Measurements from ENCODE around the gene ACY1. TPM values are rescaled to one million over a fixed set of nuclear protein-coding genes. Genes with fewer than 3 reads are reported as not detected.
A peak's percentile ranks its signal among the peaks of the same experiment; 100 is the strongest.

The ACY1 gene
- total RNA-seq, 4 donors from 2014 or later = 20.2 to 42.7 (median 33.6) TPM

DNA sequence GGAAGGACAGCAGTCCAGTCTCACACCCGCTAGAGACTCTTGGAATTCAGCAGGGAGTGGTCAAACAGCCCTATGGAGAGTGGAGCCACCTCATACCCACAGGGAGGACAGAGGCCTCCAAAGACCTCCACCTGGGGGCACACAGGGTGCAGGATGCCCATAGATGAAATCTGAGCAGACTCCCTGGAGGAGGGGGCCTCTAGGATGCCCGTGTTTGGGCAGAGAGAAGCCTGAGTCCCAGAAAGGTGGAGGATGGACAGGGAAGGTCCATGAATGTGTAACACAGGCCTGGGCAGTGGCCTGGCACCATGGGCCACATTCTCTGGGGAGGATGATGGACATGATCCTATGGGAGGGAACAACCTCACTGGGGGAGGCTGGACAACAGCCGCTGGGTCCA, 51.3 kb downstream of the ACY1 start:
- no peaks in the 10 kb centered on the region for H3K27me3 ChIP-seq
- intact Hi-C loops (cut with DNase I) = no loop called here
- H3K9me3 ChIP-seq = no peaks in the 10 kb centered on the region
- DNase-seq = no peak
- no peak overlapping the region for H3K4me3 ChIP-seq
- no peak overlapping the region for H3K27ac ChIP-seq
- H3K4me1 ChIP-seq = peaks cover 18 to 76% (median 51%) of the 10 kb centered on the region in 3 donors
- H3K36me3 ChIP-seq = no peaks in the 10 kb centered on the region
- 88 to 92% methylated on average over 2 of the region's 3 CpGs for WGBS, 2 donors
- TF ChIP-seq, protein P1, sequence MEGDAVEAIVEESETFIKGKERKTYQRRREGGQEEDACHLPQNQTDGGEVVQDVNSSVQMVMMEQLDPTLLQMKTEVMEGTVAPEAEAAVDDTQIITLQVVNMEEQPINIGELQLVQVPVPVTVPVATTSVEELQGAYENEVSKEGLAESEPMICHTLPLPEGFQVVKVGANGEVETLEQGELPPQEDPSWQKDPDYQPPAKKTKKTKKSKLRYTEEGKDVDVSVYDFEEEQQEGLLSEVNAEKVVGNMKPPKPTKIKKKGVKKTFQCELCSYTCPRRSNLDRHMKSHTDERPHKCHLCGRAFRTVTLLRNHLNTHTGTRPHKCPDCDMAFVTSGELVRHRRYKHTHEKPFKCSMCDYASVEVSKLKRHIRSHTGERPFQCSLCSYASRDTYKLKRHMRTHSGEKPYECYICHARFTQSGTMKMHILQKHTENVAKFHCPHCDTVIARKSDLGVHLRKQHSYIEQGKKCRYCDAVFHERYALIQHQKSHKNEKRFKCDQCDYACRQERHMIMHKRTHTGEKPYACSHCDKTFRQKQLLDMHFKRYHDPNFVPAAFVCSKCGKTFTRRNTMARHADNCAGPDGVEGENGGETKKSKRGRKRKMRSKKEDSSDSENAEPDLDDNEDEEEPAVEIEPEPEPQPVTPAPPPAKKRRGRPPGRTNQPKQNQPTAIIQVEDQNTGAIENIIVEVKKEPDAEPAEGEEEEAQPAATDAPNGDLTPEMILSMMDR (IDR thresholded peaks at IDR 0.05) = no peak
- no peak for TF ChIP-seq POLR2A (IDR thresholded peaks at IDR 0.05)

DNA sequence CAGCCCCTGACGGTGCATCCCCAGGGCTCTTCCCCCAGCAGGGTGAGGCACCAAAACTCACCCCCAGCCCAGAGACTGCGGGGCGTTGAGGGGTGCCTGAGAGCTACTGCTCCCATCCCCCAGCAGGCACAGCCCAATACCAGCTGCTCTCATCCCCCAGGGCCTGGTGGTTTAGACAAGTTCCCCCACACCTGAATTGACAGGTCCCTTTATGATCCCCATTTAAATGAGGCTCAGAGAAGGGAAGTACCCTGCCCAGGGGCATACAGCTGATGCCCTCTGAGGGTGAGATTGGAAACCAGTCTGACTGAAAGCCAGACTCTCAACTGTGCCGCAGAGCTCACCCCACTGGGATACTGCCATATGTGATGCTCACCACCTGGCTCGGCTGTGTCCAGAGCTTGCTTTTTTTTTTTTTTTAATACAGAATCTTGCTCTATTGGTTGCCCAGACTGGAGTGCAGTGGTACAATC, 52.9 kb downstream of the ACY1 start:
- no peaks in the 10 kb centered on the region for H3K27me3 ChIP-seq
- no peaks in the 10 kb centered on the region for H3K9me3 ChIP-seq
- no peak overlapping the region for H3K27ac ChIP-seq
- peaks cover 20 to 76% (median 45%) of the 10 kb centered on the region in 3 donors for H3K4me1 ChIP-seq
- intact Hi-C loops (cut with DNase I) = no loop called here
- TF ChIP-seq, protein P1 (IDR thresholded peaks at IDR 0.05) = no peak
- TF ChIP-seq POLR2A (IDR thresholded peaks at IDR 0.05) = no peak
- no peaks in the 10 kb centered on the region for H3K36me3 ChIP-seq
- H3K4me3 ChIP-seq = no peak overlapping the region
- DNase-seq = no peak
- 39 to 53% methylated on average over 2 of the region's 5 CpGs for WGBS, 2 donors

DNA sequence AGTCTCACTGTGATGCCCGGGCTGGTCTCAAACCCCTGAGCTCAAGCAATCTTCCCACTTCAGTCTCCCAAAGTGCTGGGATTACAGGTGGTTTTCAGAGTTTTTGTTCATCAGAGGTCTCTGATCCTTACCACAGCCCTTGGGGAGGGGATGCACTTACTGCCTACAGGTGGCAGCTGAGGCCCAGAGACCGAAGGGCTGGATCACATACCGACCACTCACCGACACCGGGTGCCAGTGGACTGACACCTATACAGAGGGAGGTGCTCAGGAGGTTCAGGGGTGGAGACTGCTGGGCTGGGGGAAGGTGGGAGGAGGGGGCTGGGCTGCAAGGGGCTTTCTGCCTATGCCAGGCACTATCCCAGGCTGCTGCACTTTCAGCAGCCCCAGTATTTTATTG, 53.5 kb downstream of the ACY1 start:
- intact Hi-C loops (cut with DNase I) = no loop called here
- peaks cover 20 to 72% (median 45%) of the 10 kb centered on the region in 3 donors for H3K4me1 ChIP-seq
- TF ChIP-seq, protein P1 (IDR thresholded peaks at IDR 0.05) = no peak
- no peak for TF ChIP-seq POLR2A (IDR thresholded peaks at IDR 0.05)
- H3K27me3 ChIP-seq = no peaks in the 10 kb centered on the region
- 41 to 67% methylated on average over 3 to 5 of the region's 5 CpGs for WGBS, 2 donors
- no peaks in the 10 kb centered on the region for H3K9me3 ChIP-seq
- no peaks in the 10 kb centered on the region for H3K36me3 ChIP-seq
- H3K4me3 ChIP-seq = no peak overlapping the region
- H3K27ac ChIP-seq = no peak overlapping the region
- no peak for DNase-seq

DNA sequence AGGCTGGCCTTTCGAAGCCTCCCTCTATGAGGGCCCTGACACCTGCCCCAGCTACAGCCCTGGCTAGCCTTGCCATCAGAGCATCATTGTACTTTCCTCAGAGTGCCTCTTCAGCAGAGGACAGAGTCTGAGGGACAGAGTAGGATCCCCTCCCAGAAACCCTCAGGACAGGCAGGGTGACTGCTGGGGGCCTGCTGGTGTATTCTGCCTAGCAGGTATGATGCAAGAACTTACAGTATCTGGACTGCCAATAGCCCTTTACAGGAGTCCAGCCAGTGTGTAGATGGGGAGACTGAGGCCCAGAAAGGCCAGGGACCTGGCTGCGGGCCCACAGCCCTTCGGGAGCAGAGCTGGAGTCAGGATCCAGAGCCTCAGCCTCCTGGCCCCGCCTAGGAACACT, 54.0 kb downstream of the ACY1 start:
- no peaks in the 10 kb centered on the region for H3K9me3 ChIP-seq
- H3K27me3 ChIP-seq = no peaks in the 10 kb centered on the region
- peaks cover 20 to 69% (median 45%) of the 10 kb centered on the region in 3 donors for H3K4me1 ChIP-seq
- intact Hi-C loops (cut with DNase I) = no loop called here
- no peaks in the 10 kb centered on the region for H3K36me3 ChIP-seq
- no peak overlapping the region for H3K27ac ChIP-seq
- TF ChIP-seq POLR2A (IDR thresholded peaks at IDR 0.05) = no peak
- TF ChIP-seq, protein P1 (IDR thresholded peaks at IDR 0.05) = no peak
- H3K4me3 ChIP-seq = no peak overlapping the region
- no peak for DNase-seq
- 80 to 100% methylated on average over 1 of the region's 4 CpGs for WGBS, 2 donors

DNA sequence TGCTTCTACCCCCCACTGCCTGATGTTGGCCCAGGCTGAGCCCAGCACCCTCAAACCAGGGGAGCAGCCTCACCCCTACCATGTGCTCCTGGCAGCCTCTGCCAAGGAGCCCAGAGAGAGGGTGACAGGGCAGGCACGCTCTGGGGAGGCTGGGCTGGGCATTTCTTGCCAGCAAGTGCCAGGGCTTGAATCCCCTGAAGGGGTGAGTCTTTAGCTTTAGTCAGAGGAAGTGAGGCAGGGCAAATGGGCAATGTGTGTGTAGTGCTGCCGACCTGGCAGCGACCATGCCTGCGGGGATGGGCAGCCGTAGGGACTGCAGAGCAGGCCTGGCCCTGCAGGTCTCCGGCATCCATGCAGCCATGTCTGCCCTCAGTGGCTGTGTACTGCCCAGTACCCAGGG, 54.9 kb downstream of the ACY1 start:
- Histone ChIP-seq H3K27ac (peak overlapping the region in 1 of 4 donors; percentile 31), H3K4me3 (no peak overlapping the region)
- 77% methylated on average over 6 of the region's 6 CpGs; no CpG with 5 or more reads in 1 of the 2 donors for WGBS, 2 donors

More for the DNA sequence above, 54.9 kb downstream of the ACY1 start:
- H3K27me3 ChIP-seq = no peaks in the 10 kb centered on the region
- H3K36me3 ChIP-seq = no peaks in the 10 kb centered on the region
- H3K9me3 ChIP-seq = no peaks in the 10 kb centered on the region
- no peak for DNase-seq
- no peak for TF ChIP-seq POLR2A (IDR thresholded peaks at IDR 0.05)
- TF ChIP-seq, protein P1 (IDR thresholded peaks at IDR 0.05) = no peak
- intact Hi-C loops (cut with DNase I) = no loop called here
- peaks cover 20 to 63% (median 36%) of the 10 kb centered on the region in 3 donors for H3K4me1 ChIP-seq

Small RNA genes within 50 kb of the gene (small RNA-seq; reads per million reads assigned to genes)
- 0 reads per million in 4 donors for gene AC115284.1

Other genes with a start within 250 kb of the ACY1 start
- gene IQCF6, start 204.3 kb upstream of the ACY1 start, total RNA-seq = not detected
- gene IQCF2, start 121.9 kb upstream of the ACY1 start, total RNA-seq = not detected
- gene IQCF5, start 107.9 kb upstream of the ACY1 start, total RNA-seq = not detected
- not detected for gene IQCF1, start 80.2 kb upstream of the ACY1 start, total RNA-seq
- 10 to 100 TPM; 11.1 to 30.3 (median 21.3) TPM for gene RRP9, start 41.6 kb upstream of the ACY1 start, total RNA-seq
- 10 to 100 TPM in 2 of 4 donors, 1 to 10 TPM in 2; 7.3 to 33.0 (median 14.2) TPM for gene PARP3, start 41.2 kb upstream of the ACY1 start, total RNA-seq
- under 1 TPM in 2 of 4 donors, not detected in 2; 0.09 to 0.38 TPM for gene GPR62, start 28.2 kb upstream of the ACY1 start, total RNA-seq
- gene PCBP4, start 16.1 kb upstream of the ACY1 start, total RNA-seq = 10 to 100 TPM; 13.0 to 47.3 (median 19.5) TPM
- 10 to 100 TPM; 29.6 to 54.4 (median 33.4) TPM for gene ABHD14B, start 9.5 kb upstream of the ACY1 start, total RNA-seq
- gene ABHD14A, start 8.5 kb upstream of the ACY1 start, total RNA-seq = 10 to 100 TPM in 2 of 4 donors, 1 to 10 TPM in 2; 4.3 to 14.2 (median 9.4) TPM
- gene RPL29, start 12.4 kb downstream of the ACY1 start, total RNA-seq = 1,000 to 10,000 TPM; 1,191 to 2,826 (median 1,725) TPM
- gene DUSP7, start 73.0 kb downstream of the ACY1 start, total RNA-seq = 100 to 1,000 TPM in 1 of 4 donors, 10 to 100 TPM in 3; 49.3 to 105 (median 62.1) TPM
- gene POC1A, start 170.9 kb downstream of the ACY1 start, total RNA-seq = 10 to 100 TPM in 1 of 4 donors, 1 to 10 TPM in 3; 2.7 to 10.3 (median 4.8) TPM
- 10 to 100 TPM; 28.3 to 45.5 (median 35.1) TPM for gene ALAS1, start 214.6 kb downstream of the ACY1 start, total RNA-seq
- not detected for gene TLR9, start 242.1 kb downstream of the ACY1 start, total RNA-seq

Data from esophagus squamous epithelium (tissue), 5 donors.